SK-N-SH (cell line): ENCODE measurements around the gene NLN. TPM values are rescaled to one million over a fixed set of nuclear protein-coding genes. Genes with fewer than 3 reads are reported as not detected.

ENCODE experiments used
- CTCF ChIA-PET: fragments of 300-600, 350-600 bp; formaldehyde crosslinking; extraction: SDS; loops from one replicate; lab custom pipeline; 2021; lab: Yijun Ruan, JAX
- POLR2A ChIA-PET: fragments of 350-600 bp; sonication (Branson Sonifier 250); formaldehyde crosslinking; extraction: SDS; loops from one replicate; lab custom pipeline; 2020; ENCODE audit warnings: antibody characterized with exemption, inconsistent platforms; lab: Yijun Ruan, JAX
- DNase-seq: peaks from one replicate; pipeline ENCODE4 v3.0.0; 2012
- H2AFZ ChIP-seq: fragments of 200-600 bp; sonication (generic); 2 replicates; pipeline ENCODE4 v1.8.1; 2016; ENCODE audit warnings: antibody characterized with exemption, mild to moderate bottlenecking, low read depth
- H3F3A ChIP-seq: fragments of 200-600 bp; sonication (generic); replicated peaks from 2 replicates; pipeline ENCODE3; 2016; ENCODE audit warnings: antibody characterized with exemption, mild to moderate bottlenecking; ENCODE audit not compliant: insufficient read depth
- H3K27ac ChIP-seq, 2 experiments: fragments of 200-500 bp in 1 of 2; fragments of 200-600 bp in 1 of 2; sonication (Bioruptor generic) in 1 of 2; sonication (generic), shearing (Covaris generic) in 1 of 2; 2 replicates each; pipeline versions ENCODE4 v1.5.1 to v1.6.1; 2014 to 2016; ENCODE audit warnings: low read depth in 2 of 2, inconsistent platforms in 1 of 2, low read length in 1 of 2, mild to moderate bottlenecking in 1 of 2, mixed read lengths in 1 of 2
- H3K27me3 ChIP-seq: fragments of 200-600 bp; sonication (generic), shearing (Covaris generic); 2 replicates; pipeline ENCODE4 v1.6.1; 2016; ENCODE audit warnings: mixed run types; ENCODE audit not compliant: insufficient read depth
- H3K36me3 ChIP-seq, 2 experiments: fragments of 200-500 bp in 1 of 2; fragments of 200-600 bp in 1 of 2; sonication (Bioruptor generic) in 1 of 2; sonication (generic) in 1 of 2; replicated peaks in 1 of 2; 2 replicates each; pipeline versions ENCODE3 to v1.5.1; 2014 to 2016; ENCODE audit warnings: low read length in 1 of 2, mild to moderate bottlenecking in 1 of 2; ENCODE audit not compliant: insufficient read depth in 2 of 2, control insufficient read depth in 1 of 2
- H3K4me1 ChIP-seq, 2 experiments: fragments of 200-500 bp in 1 of 2; fragments of 200-600 bp in 1 of 2; sonication (Bioruptor generic) in 1 of 2; sonication (generic), shearing (Covaris generic) in 1 of 2; 2 replicates each; pipeline versions ENCODE4 v1.5.1 to v1.6.1; 2014 to 2016; ENCODE audit warnings: low read depth in 1 of 2, low read length in 1 of 2, mixed run types in 1 of 2; ENCODE audit not compliant: insufficient read depth in 2 of 2, control insufficient read depth in 1 of 2
- H3K4me2 ChIP-seq: fragments of 200-600 bp; sonication (generic), shearing (Covaris generic); 2 replicates; pipeline ENCODE4 v1.6.1; 2017; ENCODE audit warnings: mixed run types
- H3K4me3 ChIP-seq, 2 experiments: fragments of 200-500 bp in 1 of 2; fragments of 200-600 bp in 1 of 2; sonication (Bioruptor generic) in 1 of 2; sonication (generic), shearing (Covaris generic) in 1 of 2; 2 replicates each; pipeline versions ENCODE4 v1.5.1 to v1.8.1; 2014 to 2016; ENCODE audit warnings: low read depth in 2 of 2, inconsistent platforms in 1 of 2, low read length in 1 of 2, mild to moderate bottlenecking in 1 of 2, mixed read lengths in 1 of 2, moderate library complexity in 1 of 2
- H3K79me2 ChIP-seq: fragments of 200-600 bp; sonication (generic); 2 replicates; pipeline ENCODE4 v1.8.1; 2017; ENCODE audit warnings: mild to moderate bottlenecking; ENCODE audit not compliant: insufficient read depth
- H3K9ac ChIP-seq: fragments of 200-600 bp; sonication (generic); 2 replicates; pipeline ENCODE4 v1.6.1; 2017; ENCODE audit warnings: mixed run types
- H3K9me2 ChIP-seq: fragments of 200-600 bp; sonication (generic); 2 replicates; pipeline ENCODE4 v1.6.1; 2017; ENCODE audit warnings: mixed run types
- H3K9me3 ChIP-seq: fragments of 200-600 bp; sonication (generic); 2 replicates; pipeline ENCODE4 v1.6.1; 2017; ENCODE audit warnings: mixed run types, mild to moderate bottlenecking, moderate library complexity
- H4K20me1 ChIP-seq: fragments of 200-600 bp; sonication (generic); 2 replicates; pipeline ENCODE4 v1.6.1; 2017; ENCODE audit warnings: mild to moderate bottlenecking, mixed run types; ENCODE audit not compliant: insufficient read depth
- CHD2 ChIP-seq: fragments of 150-350 bp; IDR thresholded peaks from 2 replicates; pipeline ENCODE4 v1.6.1; 2018; ENCODE audit warnings: low read length; ENCODE audit not compliant: partially characterized antibody
- EP300 ChIP-seq, 2 experiments: IDR thresholded peaks; 2 replicates each; pipeline versions ENCODE4 v1.4.0 to v1.6.1; 2012; ENCODE audit warnings: borderline replicate concordance in 1 of 2, low read depth in 1 of 2, low read length in 1 of 2
- FOXM1 ChIP-seq: IDR thresholded peaks from 2 replicates; pipeline ENCODE4 v1.4.0; 2012; ENCODE audit warnings: low read depth, mild to moderate bottlenecking
- GABPA ChIP-seq: IDR thresholded peaks from 2 replicates; pipeline ENCODE4 v1.4.0; 2012; ENCODE audit warnings: low read depth, mild to moderate bottlenecking
- MXI1 ChIP-seq: IDR thresholded peaks from 2 replicates; pipeline ENCODE4 v1.6.1; 2012; ENCODE audit warnings: mild to moderate bottlenecking, low read depth, low read length, improper control_type of control experiment
- NFIC ChIP-seq: IDR thresholded peaks from 2 replicates; pipeline ENCODE4 v1.4.0; 2012; ENCODE audit warnings: borderline replicate concordance
- NRF1 ChIP-seq: IDR thresholded peaks from 2 replicates; pipeline ENCODE4 v1.6.1; 2012; ENCODE audit warnings: low read depth, mild to moderate bottlenecking, low read length
- POLR2AphosphoS5 ChIP-seq: IDR thresholded peaks from 2 replicates; pipeline ENCODE4 v1.6.1; 2012; ENCODE audit warnings: low read depth, low read length
- RFX5 ChIP-seq: IDR thresholded peaks from 2 replicates; pipeline ENCODE4 v1.6.1; 2012; ENCODE audit warnings: mild to moderate bottlenecking, improper control_type of control experiment, low read length
- RXRA ChIP-seq: IDR thresholded peaks from 2 replicates; pipeline ENCODE4 v1.4.0; 2012; ENCODE audit warnings: low read depth, mild to moderate bottlenecking, borderline replicate concordance
- SMC3 ChIP-seq: IDR thresholded peaks from 2 replicates; pipeline ENCODE4 v1.6.1; 2012; ENCODE audit warnings: low read depth, low read length, improper control_type of control experiment
- TAF1 ChIP-seq: IDR thresholded peaks from 2 replicates; pipeline ENCODE4 v1.6.1; 2012; ENCODE audit warnings: low read depth, mild to moderate bottlenecking, low read length, moderate library complexity, borderline replicate concordance
- USF2 ChIP-seq: fragments of 150-350 bp; IDR thresholded peaks from 2 replicates; pipeline ENCODE4 v1.6.1; 2017; ENCODE audit warnings: antibody characterized with exemption, low read length, low read depth, borderline replicate concordance
- YY1 ChIP-seq: IDR thresholded peaks from 2 replicates; pipeline ENCODE4 v1.4.0; 2012; ENCODE audit warnings: low read depth, mild to moderate bottlenecking
- WGBS: methylation state at CpG from one replicate; pipeline ENCODE4 v1.1.6; 2017; ENCODE audit warnings: low lambda C conversion rate; 5-methylcytosine and 5-hydroxymethylcytosine counted together
- polyA plus RNA-seq, 3 experiments: library from polyadenylated mRNA; depleted of rRNA; stranded (reverse); fragments of >200 nt; gene quantifications; 2 replicates each; pipeline ENCODE4 v1.2.3, GENCODE V29; 2012
- TF ChIP-seq, protein P1 (sequence below): fragments of 150-350 bp; IDR thresholded peaks from 2 replicates; pipeline ENCODE4 v1.6.1; 2016; ENCODE audit warnings: mild to moderate bottlenecking, low read depth, low read length
- TF ChIP-seq, protein P2 (sequence below): IDR thresholded peaks from 2 replicates; pipeline ENCODE4 v1.4.0; 2012; ENCODE audit warnings: low read depth
- TF ChIP-seq, protein P3 (sequence below): IDR thresholded peaks from 2 replicates; pipeline ENCODE4 v1.6.1; 2012; ENCODE audit warnings: mild to moderate bottlenecking, low read depth, low read length, moderate library complexity
- TF ChIP-seq, protein P4 (sequence below): IDR thresholded peaks from 2 replicates; pipeline ENCODE4 v1.4.0; 2012; ENCODE audit warnings: low read depth, borderline replicate concordance

The NLN gene
- polyA plus RNA-seq, 1 of the 3 experiments (the other 2 are of a cell fraction), result 17.1 TPM

DNA sequence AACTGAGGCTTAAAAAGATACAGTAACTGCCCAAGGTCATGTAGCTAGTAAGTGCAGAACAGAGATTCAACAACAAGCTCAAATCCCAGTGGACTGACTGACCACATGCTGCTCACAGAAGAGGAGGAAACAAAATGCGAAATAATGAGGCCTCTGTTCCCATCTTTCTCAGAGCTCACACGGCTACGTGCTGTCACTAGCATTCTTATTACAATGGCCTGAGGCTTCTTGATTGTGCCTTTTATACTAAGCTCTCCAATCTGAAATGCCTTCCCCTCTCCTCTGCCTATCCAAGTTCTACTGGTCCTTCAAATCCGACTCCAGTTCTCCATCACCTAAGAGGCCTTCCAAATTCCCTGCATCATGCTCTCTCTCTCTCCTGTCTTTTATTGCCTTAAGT is 26.1 kb upstream of the NLN start:
- no peak overlapping the region for H2AFZ ChIP-seq
- no peak for DNase-seq
- H3K9ac ChIP-seq, result no peak overlapping the region
- H3K36me3 ChIP-seq, result peaks cover 2 to 14% of the 10 kb centered on the region in 2 experiments
- no peak overlapping the region for H3K4me3 ChIP-seq
- no peaks in the 10 kb centered on the region for H3K27me3 ChIP-seq
- H4K20me1 ChIP-seq, result no peaks in the 10 kb centered on the region
- no peaks in the 10 kb centered on the region for H3K79me2 ChIP-seq
- TF ChIP-seq NRF1, result no peak
- TF ChIP-seq GABPA, result no peak
- TF ChIP-seq, protein P1, sequence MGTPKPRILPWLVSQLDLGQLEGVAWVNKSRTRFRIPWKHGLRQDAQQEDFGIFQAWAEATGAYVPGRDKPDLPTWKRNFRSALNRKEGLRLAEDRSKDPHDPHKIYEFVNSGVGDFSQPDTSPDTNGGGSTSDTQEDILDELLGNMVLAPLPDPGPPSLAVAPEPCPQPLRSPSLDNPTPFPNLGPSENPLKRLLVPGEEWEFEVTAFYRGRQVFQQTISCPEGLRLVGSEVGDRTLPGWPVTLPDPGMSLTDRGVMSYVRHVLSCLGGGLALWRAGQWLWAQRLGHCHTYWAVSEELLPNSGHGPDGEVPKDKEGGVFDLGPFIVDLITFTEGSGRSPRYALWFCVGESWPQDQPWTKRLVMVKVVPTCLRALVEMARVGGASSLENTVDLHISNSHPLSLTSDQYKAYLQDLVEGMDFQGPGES, result no peak
- TF ChIP-seq YY1, result no peak
- TF ChIP-seq FOXM1, result no peak
- no peak for TF ChIP-seq RXRA
- no peak for TF ChIP-seq USF2
- TF ChIP-seq, protein P2, sequence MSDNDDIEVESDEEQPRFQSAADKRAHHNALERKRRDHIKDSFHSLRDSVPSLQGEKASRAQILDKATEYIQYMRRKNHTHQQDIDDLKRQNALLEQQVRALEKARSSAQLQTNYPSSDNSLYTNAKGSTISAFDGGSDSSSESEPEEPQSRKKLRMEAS, result no peak
- no peak for TF ChIP-seq CHD2
- TF ChIP-seq RFX5, result no peak
- TF ChIP-seq, protein P3, sequence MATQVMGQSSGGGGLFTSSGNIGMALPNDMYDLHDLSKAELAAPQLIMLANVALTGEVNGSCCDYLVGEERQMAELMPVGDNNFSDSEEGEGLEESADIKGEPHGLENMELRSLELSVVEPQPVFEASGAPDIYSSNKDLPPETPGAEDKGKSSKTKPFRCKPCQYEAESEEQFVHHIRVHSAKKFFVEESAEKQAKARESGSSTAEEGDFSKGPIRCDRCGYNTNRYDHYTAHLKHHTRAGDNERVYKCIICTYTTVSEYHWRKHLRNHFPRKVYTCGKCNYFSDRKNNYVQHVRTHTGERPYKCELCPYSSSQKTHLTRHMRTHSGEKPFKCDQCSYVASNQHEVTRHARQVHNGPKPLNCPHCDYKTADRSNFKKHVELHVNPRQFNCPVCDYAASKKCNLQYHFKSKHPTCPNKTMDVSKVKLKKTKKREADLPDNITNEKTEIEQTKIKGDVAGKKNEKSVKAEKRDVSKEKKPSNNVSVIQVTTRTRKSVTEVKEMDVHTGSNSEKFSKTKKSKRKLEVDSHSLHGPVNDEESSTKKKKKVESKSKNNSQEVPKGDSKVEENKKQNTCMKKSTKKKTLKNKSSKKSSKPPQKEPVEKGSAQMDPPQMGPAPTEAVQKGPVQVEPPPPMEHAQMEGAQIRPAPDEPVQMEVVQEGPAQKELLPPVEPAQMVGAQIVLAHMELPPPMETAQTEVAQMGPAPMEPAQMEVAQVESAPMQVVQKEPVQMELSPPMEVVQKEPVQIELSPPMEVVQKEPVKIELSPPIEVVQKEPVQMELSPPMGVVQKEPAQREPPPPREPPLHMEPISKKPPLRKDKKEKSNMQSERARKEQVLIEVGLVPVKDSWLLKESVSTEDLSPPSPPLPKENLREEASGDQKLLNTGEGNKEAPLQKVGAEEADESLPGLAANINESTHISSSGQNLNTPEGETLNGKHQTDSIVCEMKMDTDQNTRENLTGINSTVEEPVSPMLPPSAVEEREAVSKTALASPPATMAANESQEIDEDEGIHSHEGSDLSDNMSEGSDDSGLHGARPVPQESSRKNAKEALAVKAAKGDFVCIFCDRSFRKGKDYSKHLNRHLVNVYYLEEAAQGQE, result no peak
- TF ChIP-seq TAF1, result no peak
- no peak for TF ChIP-seq POLR2AphosphoS5
- no peak for TF ChIP-seq NFIC
- TF ChIP-seq EP300 (IDR thresholded peaks at IDR 0.05; ENCODE audit: borderline replicate concordance in 1 of 2, low read depth in 1 of 2, low read length in 1 of 2), result no peak
- no peak for TF ChIP-seq MXI1
- TF ChIP-seq, protein P4, sequence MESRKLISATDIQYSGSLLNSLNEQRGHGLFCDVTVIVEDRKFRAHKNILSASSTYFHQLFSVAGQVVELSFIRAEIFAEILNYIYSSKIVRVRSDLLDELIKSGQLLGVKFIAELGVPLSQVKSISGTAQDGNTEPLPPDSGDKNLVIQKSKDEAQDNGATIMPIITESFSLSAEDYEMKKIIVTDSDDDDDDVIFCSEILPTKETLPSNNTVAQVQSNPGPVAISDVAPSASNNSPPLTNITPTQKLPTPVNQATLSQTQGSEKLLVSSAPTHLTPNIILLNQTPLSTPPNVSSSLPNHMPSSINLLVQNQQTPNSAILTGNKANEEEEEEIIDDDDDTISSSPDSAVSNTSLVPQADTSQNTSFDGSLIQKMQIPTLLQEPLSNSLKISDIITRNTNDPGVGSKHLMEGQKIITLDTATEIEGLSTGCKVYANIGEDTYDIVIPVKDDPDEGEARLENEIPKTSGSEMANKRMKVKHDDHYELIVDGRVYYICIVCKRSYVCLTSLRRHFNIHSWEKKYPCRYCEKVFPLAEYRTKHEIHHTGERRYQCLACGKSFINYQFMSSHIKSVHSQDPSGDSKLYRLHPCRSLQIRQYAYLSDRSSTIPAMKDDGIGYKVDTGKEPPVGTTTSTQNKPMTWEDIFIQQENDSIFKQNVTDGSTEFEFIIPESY, result no peak
- TF ChIP-seq SMC3, result no peak
- H3F3A ChIP-seq, result peaks cover 3% of the 10 kb centered on the region
- H3K4me1 ChIP-seq, result peaks cover 0 to 7% of the 10 kb centered on the region in 2 experiments; a peak in 3 of 4 replicates
- peak overlapping the region in 1 of 2 experiments; percentile 78; a peak in 1 of 4 replicates for H3K27ac ChIP-seq
- ChIA-PET CTCF (interaction anchor here (1.0 to 1.9 kb wide), 2 partner anchors 21 to 428 kb away, joined by 4 read pairs; no protein-coding TSS in a partner anchor), POLR2A (interaction anchor here (1.5 kb wide), 1 partner anchor 25 kb away, joined by 10 read pairs; the partner anchor contains the start of genes NLN and SGTB)
- 94% methylated on average over 4 of the region's 4 CpGs for WGBS
- H3K9me2 ChIP-seq, result no peaks in the 10 kb centered on the region
- no peak overlapping the region for H3K4me2 ChIP-seq
- no peaks in the 10 kb centered on the region for H3K9me3 ChIP-seq
